GM12892 (cell line): ENCODE measurements around the gene TCF4.

Experiments used
- POLR2A ChIP-seq: IDR thresholded peaks from 2 replicates; pipeline ENCODE4 v1.6.1; 2011; ENCODE audit warnings: low read depth, low read length, control low read depth
- POLR2AphosphoS5 ChIP-seq: IDR thresholded peaks from 2 replicates; pipeline ENCODE4 v1.6.1; 2011; ENCODE audit warnings: low read depth, low read length, control low read depth
- TAF1 ChIP-seq: IDR thresholded peaks from 2 replicates; pipeline ENCODE4 v1.6.1; 2011; ENCODE audit warnings: low read depth, mild to moderate bottlenecking, control low read depth, low read length, borderline replicate concordance

- TF ChIP-seq POLR2A: no peak
- no peak for TF ChIP-seq POLR2AphosphoS5
- no peak for TF ChIP-seq TAF1
Measured at GRCh38 chr18:55186588-55186987, 401.4 kb downstream of the TCF4 start.
